Measurements from ENCODE around the gene VEGFA. TPM values are rescaled to one million over a fixed set of nuclear protein-coding genes. Genes with fewer than 3 reads are reported as not detected.
A peak's percentile ranks its signal among the peaks of the same experiment; 100 is the strongest.

The VEGFA gene
- total RNA-seq, 1 donor from 2014 or later, result 267 TPM

- Mint-ChIP-seq H3K9me3 (ENCODE audit: low read depth) (no peaks in the 10 kb centered on the region), H3K4me1 (ENCODE audit: low read depth) (peaks cover 67% of the 10 kb centered on the region), H3K4me3 (ENCODE audit: low read depth) (no peak overlapping the region), H3K27me3 (no peaks in the 10 kb centered on the region), H3K36me3 (ENCODE audit: insufficient read depth) (no peaks in the 10 kb centered on the region), H3K27ac (peak overlapping the region; percentile 96)
- DNase-seq (ENCODE audit: low spot score, unreplicated experiment), result no peak
- no peak for TF ChIP-seq CTCF (IDR thresholded peaks at IDR 0.05; ENCODE audit: unreplicated experiment)
These were observed 34.0 kb downstream of the VEGFA start for GRCh38 chr6:43803783-43804549.

GRCh38 chr6:43804550-43805223 is 34.7 kb downstream of the VEGFA start:
- Mint-ChIP-seq H3K4me1 (ENCODE audit: low read depth) (peaks cover 70% of the 10 kb centered on the region), H3K27ac (peak overlapping the region; percentile 96), H3K9me3 (ENCODE audit: low read depth) (no peaks in the 10 kb centered on the region), H3K27me3 (no peaks in the 10 kb centered on the region), H3K4me3 (ENCODE audit: low read depth) (no peak overlapping the region), H3K36me3 (ENCODE audit: insufficient read depth) (no peaks in the 10 kb centered on the region)
- no peak for DNase-seq (ENCODE audit: low spot score, unreplicated experiment)
- TF ChIP-seq CTCF (IDR thresholded peaks at IDR 0.05; ENCODE audit: unreplicated experiment), result no peak

- H3K4me3 Mint-ChIP-seq (ENCODE audit: low read depth), result no peak overlapping the region
- H3K9me3 Mint-ChIP-seq (ENCODE audit: low read depth), result no peaks in the 10 kb centered on the region
- H3K27ac Mint-ChIP-seq, result peak overlapping the region; percentile 96
- TF ChIP-seq CTCF (IDR thresholded peaks at IDR 0.05; ENCODE audit: unreplicated experiment), result no peak
- peaks cover 76% of the 10 kb centered on the region for H3K4me1 Mint-ChIP-seq (ENCODE audit: low read depth)
- no peaks in the 10 kb centered on the region for H3K27me3 Mint-ChIP-seq
- DNase-seq (ENCODE audit: low spot score, unreplicated experiment), result no peak
- no peaks in the 10 kb centered on the region for H3K36me3 Mint-ChIP-seq (ENCODE audit: insufficient read depth)
These were observed 35.7 kb downstream of the VEGFA start for GRCh38 chr6:43805699-43806042.

- Mint-ChIP-seq H3K9me3 (ENCODE audit: low read depth) (no peaks in the 10 kb centered on the region), H3K27me3 (no peaks in the 10 kb centered on the region), H3K36me3 (ENCODE audit: insufficient read depth) (no peaks in the 10 kb centered on the region), H3K27ac (peak overlapping the region; percentile 88), H3K4me3 (ENCODE audit: low read depth) (peak overlapping the region; percentile 31), H3K4me1 (ENCODE audit: low read depth) (peaks cover 73% of the 10 kb centered on the region)
- no peak for DNase-seq (ENCODE audit: low spot score, unreplicated experiment)
- TF ChIP-seq CTCF (IDR thresholded peaks at IDR 0.05; ENCODE audit: unreplicated experiment), result no peak
These were observed 36.2 kb downstream of the VEGFA start for GRCh38 chr6:43806043-43806757.

GRCh38 chr6:43806758-43807227 is 36.8 kb downstream of the VEGFA start:
- no peak for DNase-seq (ENCODE audit: low spot score, unreplicated experiment)
- peaks cover 72% of the 10 kb centered on the region for H3K4me1 Mint-ChIP-seq (ENCODE audit: low read depth)
- H3K27ac Mint-ChIP-seq, result peak overlapping the region; percentile 88
- H3K36me3 Mint-ChIP-seq (ENCODE audit: insufficient read depth), result no peaks in the 10 kb centered on the region
- no peak for TF ChIP-seq CTCF (IDR thresholded peaks at IDR 0.05; ENCODE audit: unreplicated experiment)
- no peaks in the 10 kb centered on the region for H3K27me3 Mint-ChIP-seq
- H3K9me3 Mint-ChIP-seq (ENCODE audit: low read depth), result no peaks in the 10 kb centered on the region
- no peak overlapping the region for H3K4me3 Mint-ChIP-seq (ENCODE audit: low read depth)
